Memory B cell (primary cell): ENCODE results near the gene BTG4.

Experiments used
- ATAC-seq: fragments of 150-1000 bp; cut with Tn5 transposase; 2 replicates; pipeline ENCODE4 v1.10.0; 2021; ENCODE audit warnings: low read depth, mild to moderate bottlenecking, moderate library complexity
- DNase-seq, 2 donors: peaks; one replicate each; pipeline ENCODE4 v3.0.0; 2022; ENCODE audit warnings: low spot score in 2 of 2
- H3K27ac Mint-ChIP-seq: one replicate; pipeline ENCODE4 v1.8.0; 2022; ENCODE audit warnings: mild to moderate bottlenecking, moderate library complexity, mixed read lengths
- H3K27me3 Mint-ChIP-seq: one replicate; pipeline ENCODE4 v1.8.0; 2022; ENCODE audit warnings: mixed read lengths
- H3K36me3 Mint-ChIP-seq: one replicate; pipeline ENCODE4 v1.8.0; 2022; ENCODE audit warnings: mild to moderate bottlenecking, mixed read lengths
- H3K4me1 Mint-ChIP-seq: one replicate; pipeline ENCODE4 v1.8.0; 2022; ENCODE audit warnings: mixed read lengths
- H3K4me3 Mint-ChIP-seq: one replicate; pipeline ENCODE4 v1.8.0; 2022; ENCODE audit warnings: mild to moderate bottlenecking, moderate library complexity, mixed read lengths
- H3K9me3 Mint-ChIP-seq: one replicate; pipeline ENCODE4 v1.8.0; 2022; ENCODE audit warnings: mixed read lengths

Gene BTG4

DNA sequence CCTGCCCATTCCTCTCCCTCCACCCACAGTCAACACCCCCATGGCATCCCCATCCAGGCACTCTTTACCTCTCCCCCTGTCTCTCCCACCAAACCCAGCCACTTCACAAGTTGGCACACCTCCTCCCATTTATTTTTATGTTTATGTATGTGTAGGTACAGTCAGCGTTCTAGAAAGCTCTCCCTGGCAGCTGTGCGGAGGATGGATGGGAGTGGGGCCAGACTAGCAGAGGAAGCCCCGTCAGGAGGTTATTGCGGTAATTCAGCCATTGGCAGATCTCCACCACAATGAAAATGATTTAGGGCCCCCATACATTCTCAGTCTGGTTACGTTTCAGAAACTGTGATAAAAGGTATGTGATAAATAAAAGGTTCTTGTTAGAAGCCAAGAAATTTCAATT lies 51.3 kb downstream of the BTG4 start:
- H3K36me3 Mint-ChIP-seq, result no peaks in the 10 kb centered on the region
- H3K9me3 Mint-ChIP-seq, result no peaks in the 10 kb centered on the region
- DNase-seq, result no peak
- H3K27ac Mint-ChIP-seq, result no peak overlapping the region
- H3K4me3 Mint-ChIP-seq, result no peak overlapping the region
- H3K4me1 Mint-ChIP-seq, result peaks cover 3% of the 10 kb centered on the region
- no peak for ATAC-seq
- peaks cover 25% of the 10 kb centered on the region for H3K27me3 Mint-ChIP-seq

DNA sequence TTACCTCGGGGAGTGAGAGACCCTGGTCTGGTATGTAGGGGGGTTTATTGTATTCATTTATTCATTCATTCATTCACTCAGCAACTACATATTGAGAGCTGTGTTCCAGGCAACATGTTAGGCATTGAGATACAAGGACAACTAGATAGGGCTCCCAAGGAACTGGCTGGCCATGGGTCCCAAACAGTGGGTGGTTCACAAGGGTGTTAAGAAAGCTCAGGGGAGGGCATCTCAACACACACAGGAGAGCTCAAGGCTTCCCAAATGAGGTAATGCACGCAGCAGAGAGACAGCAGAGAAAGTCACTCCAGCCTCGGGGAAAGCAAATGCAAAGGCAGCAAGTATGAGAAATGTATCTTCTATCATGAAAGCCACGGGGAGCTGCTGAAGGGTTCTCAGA lies 51.8 kb downstream of the BTG4 start:
- Mint-ChIP-seq H3K9me3 (no peaks in the 10 kb centered on the region), H3K27me3 (peaks cover 25% of the 10 kb centered on the region), H3K4me1 (peaks cover 3% of the 10 kb centered on the region), H3K36me3 (no peaks in the 10 kb centered on the region), H3K4me3 (no peak overlapping the region), H3K27ac (no peak overlapping the region)
- ATAC-seq, result no peak
- no peak for DNase-seq

DNA sequence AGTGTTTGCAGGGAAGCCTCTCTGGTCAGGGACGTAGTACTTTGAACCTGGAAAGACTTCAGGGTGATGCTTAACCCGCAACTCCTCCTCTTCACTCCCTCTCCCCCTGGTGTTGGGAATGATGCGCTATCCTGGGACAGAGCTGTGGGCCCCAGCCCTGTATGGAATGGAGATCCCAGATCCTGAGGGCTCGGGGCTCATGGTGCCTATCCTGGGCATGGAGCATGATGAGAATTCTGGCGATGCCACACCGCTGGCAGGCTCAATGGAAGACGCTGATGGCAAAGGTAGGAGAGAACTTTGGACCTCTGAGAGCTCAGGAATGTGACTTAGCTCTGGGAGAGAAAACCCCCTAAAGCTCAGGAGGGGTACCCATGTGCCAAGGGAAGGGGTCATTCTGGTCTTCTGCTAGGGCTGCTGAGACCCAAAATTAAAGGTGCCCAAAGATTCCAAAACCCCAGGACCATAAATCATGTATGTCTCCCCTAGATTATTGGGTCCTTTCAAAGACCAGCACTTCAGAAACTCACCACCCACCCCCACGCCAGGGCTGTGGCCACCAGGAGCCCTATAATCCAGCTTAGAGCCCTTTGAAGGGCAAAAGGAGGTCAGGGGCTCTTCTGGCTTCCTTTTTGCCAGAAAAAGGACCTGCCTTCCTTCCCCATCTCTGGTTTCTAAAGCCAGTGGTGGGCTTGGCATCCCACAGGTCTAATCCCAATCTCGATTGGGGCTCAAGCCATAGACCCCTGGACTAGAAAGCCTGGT lies 52.5 kb downstream of the BTG4 start:
- Mint-ChIP-seq H3K4me3 (no peak overlapping the region), H3K27ac (no peak overlapping the region), H3K36me3 (no peaks in the 10 kb centered on the region), H3K9me3 (no peaks in the 10 kb centered on the region), H3K27me3 (peaks cover 28% of the 10 kb centered on the region), H3K4me1 (peaks cover 3% of the 10 kb centered on the region)
- DNase-seq, result no peak
- no peak for ATAC-seq

DNA sequence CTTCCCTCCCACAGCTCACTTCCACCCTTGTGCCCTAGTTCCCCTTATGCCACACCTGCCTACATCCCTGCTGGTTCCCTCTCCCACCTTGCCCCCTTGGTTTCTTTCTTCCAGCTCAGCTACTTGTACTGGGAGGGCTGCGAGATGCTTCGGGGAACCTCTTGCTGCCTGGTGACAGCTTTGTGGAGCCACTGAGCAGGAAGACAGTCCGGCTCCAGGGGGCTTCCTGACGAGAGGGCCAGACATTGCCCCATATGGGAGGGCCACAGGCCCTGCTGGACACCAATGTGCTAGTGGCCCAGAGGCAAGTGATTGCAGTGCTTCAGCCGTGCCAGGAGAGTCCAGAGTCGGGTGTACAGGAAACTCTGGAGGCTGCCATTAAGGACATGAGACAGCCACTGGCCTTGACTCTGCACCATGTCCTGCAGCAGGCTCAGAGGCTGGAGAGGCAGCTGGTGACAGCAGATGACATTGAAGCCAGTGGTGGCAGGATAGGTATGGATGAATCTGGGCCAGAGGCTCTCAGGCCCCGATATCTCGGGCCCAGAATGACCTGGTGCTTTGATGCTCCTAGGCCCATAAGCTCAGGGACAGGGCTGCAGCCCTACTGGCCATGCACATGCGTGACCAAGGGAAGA lies 54.3 kb downstream of the BTG4 start:
- Mint-ChIP-seq H3K36me3 (no peaks in the 10 kb centered on the region), H3K4me3 (no peak overlapping the region), H3K4me1 (peaks cover 8% of the 10 kb centered on the region), H3K27ac (no peak overlapping the region), H3K9me3 (no peaks in the 10 kb centered on the region), H3K27me3 (peaks cover 32% of the 10 kb centered on the region)
- DNase-seq (no peak), ATAC-seq (no peak)

DNA sequence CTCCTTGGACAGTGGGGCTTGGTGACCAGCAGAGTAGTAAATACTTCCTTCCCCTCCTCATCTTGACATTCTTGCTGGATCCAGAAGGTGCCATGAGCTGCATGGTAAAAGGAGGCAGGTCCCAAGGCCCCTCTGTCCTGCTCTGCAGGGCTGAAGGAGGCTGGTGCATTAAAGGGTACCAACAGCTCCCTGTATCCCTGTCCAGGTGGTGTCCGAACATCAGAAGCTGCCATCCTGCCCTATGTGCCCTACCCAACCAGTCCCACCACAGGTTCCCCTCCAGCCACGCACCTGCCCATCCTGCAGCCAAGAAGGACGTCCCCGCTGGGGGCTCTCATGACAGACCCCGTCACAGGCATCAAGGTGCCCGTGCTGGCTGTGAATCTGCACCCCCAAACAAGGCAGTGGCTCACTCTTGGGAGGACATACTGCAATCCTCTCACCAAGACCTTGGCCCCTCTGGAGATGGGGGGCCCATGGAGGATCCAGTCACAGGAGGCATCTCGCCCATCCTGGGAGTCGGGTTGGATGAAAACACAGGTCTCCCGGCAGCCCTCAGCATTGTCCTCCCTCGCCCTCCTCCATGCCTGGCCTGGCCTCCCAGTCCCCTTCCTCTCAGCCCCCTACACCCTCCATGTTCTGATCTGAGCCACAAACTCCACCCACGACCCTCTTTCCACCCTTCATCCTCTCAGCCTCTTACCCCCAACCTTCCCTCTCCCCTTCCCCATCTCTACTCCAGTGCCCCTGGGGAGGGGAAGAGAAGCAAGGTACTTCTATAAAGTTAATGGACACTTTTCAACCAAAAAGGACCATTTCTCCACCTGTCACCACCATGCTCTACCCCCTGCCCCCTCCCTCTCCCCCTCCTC lies 55.1 kb downstream of the BTG4 start:
- H3K27me3 Mint-ChIP-seq, result peaks cover 34% of the 10 kb centered on the region
- H3K4me3 Mint-ChIP-seq, result no peak overlapping the region
- H3K9me3 Mint-ChIP-seq, result no peaks in the 10 kb centered on the region
- no peak for ATAC-seq
- H3K27ac Mint-ChIP-seq, result no peak overlapping the region
- peaks cover 8% of the 10 kb centered on the region for H3K4me1 Mint-ChIP-seq
- DNase-seq, result no peak
- no peaks in the 10 kb centered on the region for H3K36me3 Mint-ChIP-seq

DNA sequence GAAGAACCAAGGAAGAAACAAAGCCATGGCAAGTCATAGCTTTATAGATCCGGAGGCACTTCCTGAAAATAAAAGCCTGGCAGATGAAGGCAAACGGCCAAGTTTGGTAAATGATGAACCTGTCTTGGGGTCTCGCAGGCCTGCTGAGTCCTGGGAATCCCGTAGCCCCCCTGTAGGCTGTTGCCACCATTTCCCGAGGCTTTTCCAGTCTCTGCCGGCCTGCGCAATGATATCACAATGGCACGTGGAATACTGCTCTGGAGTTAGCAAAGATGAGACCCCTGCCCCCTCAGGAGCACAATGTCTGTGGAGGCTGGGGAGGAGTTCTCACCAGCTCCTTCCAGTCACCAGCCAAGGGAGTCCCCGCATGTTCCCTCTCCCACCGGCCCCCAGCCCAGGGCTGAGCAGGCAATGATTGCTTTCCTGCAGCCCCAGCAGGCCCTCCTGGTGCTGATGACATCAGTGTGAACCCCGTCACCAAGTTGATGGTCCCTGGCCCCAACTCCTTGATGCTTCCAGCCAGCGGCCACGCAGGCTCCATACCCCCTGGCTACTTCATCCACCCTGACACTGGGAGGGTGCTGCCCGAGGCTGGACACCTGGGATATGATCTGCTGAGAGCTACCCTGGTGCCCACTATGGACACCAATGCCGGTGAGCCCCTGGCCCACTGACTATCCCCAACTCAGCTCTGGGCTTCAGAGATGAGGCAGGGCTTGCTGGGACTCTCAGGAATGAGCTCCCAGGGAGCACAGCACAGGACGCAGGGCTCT lies 55.9 kb downstream of the BTG4 start:
- H3K4me3 Mint-ChIP-seq, result no peak overlapping the region
- no peak overlapping the region for H3K27ac Mint-ChIP-seq
- no peak for DNase-seq
- no peaks in the 10 kb centered on the region for H3K36me3 Mint-ChIP-seq
- H3K27me3 Mint-ChIP-seq, result peaks cover 34% of the 10 kb centered on the region
- H3K4me1 Mint-ChIP-seq, result peaks cover 8% of the 10 kb centered on the region
- H3K9me3 Mint-ChIP-seq, result no peaks in the 10 kb centered on the region
- no peak for ATAC-seq

DNA sequence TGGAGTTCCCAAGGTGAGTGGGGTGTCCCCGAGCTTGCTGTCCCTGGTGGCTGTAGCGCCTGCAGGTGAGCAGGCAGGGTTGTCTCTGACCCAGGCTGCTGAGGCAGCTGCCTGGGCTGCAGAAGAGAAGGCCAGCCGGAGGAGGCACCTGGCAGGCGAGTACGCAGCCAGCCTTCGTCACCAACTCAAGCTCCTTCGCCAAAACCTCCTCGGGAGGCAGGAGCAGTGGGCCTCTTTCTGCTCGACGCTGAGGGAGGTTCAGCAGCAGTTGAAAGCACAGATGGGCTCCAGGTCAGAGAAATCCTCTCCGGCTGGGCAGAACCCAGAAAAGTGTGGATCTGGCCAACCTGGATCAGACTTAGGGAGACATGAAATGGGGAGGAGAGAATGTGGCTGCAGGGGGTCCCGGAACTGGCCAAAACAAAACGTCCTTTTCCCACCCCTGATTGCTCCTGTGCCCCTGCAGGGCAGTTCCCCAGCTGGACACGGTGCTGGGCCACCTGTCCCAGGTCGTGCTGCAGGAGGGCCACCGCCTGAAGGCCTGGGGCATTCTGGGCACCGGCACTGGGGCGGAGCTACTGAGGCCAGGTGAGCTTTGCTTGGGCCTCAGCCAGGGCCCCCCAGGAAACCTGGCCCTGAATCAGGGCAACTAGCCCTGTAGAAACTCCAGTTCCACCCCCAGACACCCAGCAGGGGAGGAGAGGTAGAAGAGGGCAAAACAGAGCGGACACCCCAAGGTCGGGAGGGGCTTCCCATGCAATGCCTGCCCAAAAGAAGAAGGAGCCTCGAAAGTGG lies 56.7 kb downstream of the BTG4 start:
- peaks cover 14% of the 10 kb centered on the region for H3K4me1 Mint-ChIP-seq
- peaks cover 29% of the 10 kb centered on the region for H3K27me3 Mint-ChIP-seq
- ATAC-seq (no peak), DNase-seq (no peak)
- no peak overlapping the region for H3K4me3 Mint-ChIP-seq
- H3K27ac Mint-ChIP-seq, result no peak overlapping the region
- no peaks in the 10 kb centered on the region for H3K36me3 Mint-ChIP-seq
- H3K9me3 Mint-ChIP-seq, result no peaks in the 10 kb centered on the region

DNA sequence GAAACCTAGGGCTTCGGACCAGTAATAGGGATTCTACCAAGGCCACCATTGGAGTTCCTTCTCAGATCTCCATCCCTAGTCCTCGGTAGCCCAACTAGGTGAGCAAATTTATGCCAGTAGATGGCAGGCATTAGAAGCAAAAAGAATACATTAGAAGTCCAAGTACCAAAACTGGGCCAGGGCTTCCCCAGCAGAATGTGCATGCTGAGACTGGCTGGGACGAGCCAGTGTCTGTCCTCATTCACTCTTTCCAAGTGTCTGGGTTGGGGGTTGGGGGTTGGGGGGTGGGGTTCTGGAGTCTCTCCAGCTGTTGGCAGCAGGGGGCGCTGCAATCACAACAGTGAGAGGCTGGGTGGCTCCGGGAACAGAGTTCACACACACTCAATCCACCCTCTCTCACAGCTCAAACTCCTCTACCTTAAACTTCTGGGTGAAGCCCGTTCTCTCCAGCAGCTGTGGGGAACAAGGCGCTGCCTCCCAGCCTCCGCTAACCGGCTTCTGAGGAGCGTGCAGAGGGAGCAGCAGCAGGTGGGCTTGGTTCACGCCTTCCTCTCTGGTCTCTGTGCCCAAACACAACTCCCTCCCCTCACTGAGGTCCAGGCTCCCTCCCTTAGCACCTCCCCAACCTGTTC lies 57.5 kb downstream of the BTG4 start:
- H3K4me1 Mint-ChIP-seq, result peaks cover 18% of the 10 kb centered on the region
- ATAC-seq (no peak), DNase-seq (no peak)
- H3K27me3 Mint-ChIP-seq, result peaks cover 25% of the 10 kb centered on the region
- H3K9me3 Mint-ChIP-seq, result no peaks in the 10 kb centered on the region
- H3K36me3 Mint-ChIP-seq, result no peaks in the 10 kb centered on the region
- no peak overlapping the region for H3K4me3 Mint-ChIP-seq
- no peak overlapping the region for H3K27ac Mint-ChIP-seq

DNA sequence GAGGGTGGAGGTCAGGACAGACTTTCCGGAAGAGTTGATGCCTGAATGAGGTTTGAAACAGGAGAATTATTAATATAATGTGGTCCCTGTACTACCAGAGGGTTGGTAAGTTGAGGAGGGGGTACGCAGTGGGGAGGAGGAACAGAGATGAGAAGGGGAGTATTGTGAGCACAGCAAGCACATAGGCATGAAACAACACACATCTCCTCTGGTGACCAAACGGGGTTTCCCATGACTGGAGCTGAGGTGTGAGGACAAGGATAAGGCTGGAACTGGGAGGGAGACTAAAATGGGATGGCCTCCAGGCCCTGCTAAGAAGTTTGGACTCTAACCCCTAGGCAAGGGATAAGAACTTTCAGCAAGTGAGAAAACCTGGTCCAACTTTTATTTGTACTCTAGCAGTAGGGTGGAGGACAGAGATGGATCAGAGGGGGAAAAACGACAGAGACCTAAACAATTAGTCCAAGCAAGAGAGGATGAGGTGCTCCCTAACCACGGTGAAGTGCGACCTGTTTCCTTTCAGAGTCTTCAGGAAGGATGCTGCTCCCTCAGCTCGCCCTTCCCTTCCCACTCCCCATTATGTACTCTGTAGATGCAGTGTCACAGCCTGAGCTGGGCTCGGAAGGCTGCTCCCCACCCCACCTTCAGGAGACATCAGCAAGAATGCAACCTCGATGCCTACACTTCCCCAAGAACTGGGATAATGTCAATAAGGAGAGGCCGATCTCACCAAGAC lies 59.2 kb downstream of the BTG4 start:
- no peak overlapping the region for H3K4me3 Mint-ChIP-seq
- no peak for DNase-seq
- no peaks in the 10 kb centered on the region for H3K36me3 Mint-ChIP-seq
- peaks cover 18% of the 10 kb centered on the region for H3K4me1 Mint-ChIP-seq
- H3K27me3 Mint-ChIP-seq, result peaks cover 17% of the 10 kb centered on the region
- no peak overlapping the region for H3K27ac Mint-ChIP-seq
- H3K9me3 Mint-ChIP-seq, result no peaks in the 10 kb centered on the region
- no peak for ATAC-seq

DNA sequence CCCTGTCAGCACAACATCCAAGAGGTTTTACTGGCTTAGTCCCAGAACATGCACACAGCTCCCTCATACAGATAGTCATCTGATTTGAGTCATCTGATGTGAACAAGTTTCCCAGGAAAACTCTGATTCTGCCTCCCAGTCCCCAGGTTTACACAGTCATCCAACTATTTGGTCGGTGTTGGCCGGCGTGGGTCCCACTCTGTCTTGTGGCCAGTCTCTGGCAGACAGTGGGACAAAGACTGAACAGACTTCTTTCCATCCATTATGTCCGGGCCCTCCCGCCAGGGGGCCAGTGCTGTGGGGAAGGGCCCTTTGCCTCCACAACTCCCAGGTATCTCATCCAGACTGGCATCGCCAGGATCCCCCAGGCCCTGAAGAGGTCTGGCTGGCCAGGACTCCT lies 60.0 kb downstream of the BTG4 start:
- DNase-seq, result no peak
- Mint-ChIP-seq H3K9me3 (no peaks in the 10 kb centered on the region), H3K27me3 (peaks cover 11% of the 10 kb centered on the region), H3K4me1 (peaks cover 15% of the 10 kb centered on the region), H3K4me3 (no peak overlapping the region), H3K36me3 (no peaks in the 10 kb centered on the region), H3K27ac (no peak overlapping the region)
- no peak for ATAC-seq

DNA sequence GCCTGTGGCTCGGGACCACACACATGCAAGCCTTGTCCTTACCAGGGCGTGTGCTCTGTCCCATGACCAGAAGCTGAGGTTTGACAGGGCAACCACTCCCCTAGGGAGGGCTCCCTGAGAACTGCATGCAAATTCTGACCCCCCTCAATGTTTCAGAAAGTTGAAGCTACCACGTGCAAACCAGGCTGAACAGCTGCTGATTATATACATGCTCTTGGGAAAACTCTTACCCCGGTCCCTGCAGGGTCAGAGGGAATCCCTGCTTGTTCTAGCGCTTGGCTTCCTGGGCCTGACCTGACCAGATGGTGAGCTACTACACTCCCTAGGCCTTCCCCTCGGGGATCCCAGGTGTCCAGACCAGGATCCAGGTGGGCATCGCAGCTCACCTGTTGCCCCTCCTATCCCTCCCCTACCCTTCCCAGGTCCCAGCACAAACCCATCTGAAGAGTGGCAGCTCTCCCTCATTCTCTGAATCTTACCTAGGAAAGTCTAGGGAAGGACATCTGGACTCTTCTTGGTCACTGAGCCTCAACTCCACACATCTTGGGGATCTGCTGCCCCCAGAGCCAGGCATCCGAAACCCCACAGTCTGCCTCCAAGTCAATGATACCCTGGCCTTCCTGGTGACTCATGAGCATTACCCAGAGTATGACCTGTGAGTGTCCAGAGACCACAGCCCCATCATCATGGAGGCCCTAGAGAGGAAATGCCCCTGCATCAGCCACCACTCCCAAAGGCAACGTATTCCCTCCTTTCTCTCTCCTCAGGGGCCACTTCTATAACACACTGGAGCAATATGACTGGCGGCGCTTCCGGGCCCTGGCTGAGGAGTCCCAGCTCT lies 61.5 kb downstream of the BTG4 start:
- no peak for DNase-seq
- Mint-ChIP-seq H3K36me3 (no peaks in the 10 kb centered on the region), H3K4me1 (peaks cover 27% of the 10 kb centered on the region), H3K27ac (no peak overlapping the region), H3K27me3 (peaks cover 11% of the 10 kb centered on the region), H3K4me3 (peak overlapping the region; percentile 12), H3K9me3 (no peaks in the 10 kb centered on the region)
- peak; percentile 68 for ATAC-seq
